ENCODE data around the gene DDB1. TPM values are rescaled to one million over a fixed set of nuclear protein-coding genes. Genes with fewer than 3 reads are reported as not detected.

Gene DDB1
- total and polyA plus RNA-seq, 2 of the 13 experiments (the other 11 are each of a cell fraction or from before 2014, with no cell fraction given) = 217 to 266 TPM

DNA sequence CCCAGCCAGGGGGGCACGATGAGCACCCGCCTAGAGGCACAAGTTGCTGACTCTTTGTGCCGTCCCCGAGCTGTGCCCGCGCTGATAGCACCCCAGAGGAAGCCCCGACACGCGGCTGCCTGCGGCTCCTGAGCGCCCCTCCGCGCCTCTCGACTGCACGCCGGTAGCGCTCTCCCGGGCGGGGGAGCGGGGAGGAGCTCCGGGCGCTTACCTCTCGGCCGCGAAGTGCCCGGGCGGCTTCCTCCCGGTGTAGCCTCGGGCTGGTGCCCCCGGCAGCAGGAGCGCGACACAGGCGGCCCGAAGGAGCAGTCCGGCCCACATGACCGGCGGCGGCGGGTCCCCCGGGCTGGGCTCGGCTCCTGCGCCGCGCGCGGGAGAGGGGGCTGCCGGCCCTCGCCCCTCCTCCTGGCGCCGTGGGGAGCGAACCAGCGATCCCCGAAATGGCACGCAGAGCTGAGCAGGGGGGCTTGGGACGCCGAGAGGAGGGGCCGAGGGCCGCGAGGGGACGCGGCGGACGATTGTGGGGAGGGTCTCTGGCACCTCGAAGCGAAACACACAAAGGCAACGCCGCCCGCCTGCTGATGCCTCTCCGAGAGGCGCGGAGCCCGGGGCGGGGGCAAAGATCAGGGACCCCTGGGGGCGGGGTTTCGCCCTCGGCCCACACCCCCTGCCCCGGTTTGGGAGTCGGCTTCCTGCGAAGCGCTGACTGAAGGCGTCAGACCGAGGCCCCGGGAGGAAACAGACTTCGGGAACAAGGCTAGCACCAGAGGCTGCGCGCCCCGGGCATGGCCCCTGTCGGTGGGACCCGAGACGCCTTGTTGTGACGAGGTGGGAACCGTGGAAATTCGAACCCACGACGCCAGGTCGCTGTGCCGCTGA is 37.9 kb downstream of the DDB1 start, which contains the start of gene VWCE (continued):
- TF ChIP-seq ZHX1 (CRISPR knock-in tag; IDR thresholded peaks at IDR 0.05; ENCODE audit: low read depth) (no peak), POLR2A (IDR thresholded peaks at IDR 0.05; ENCODE audit: insufficient read depth in 1 of 2, low read depth in 2 of 2, low read length in 2 of 2) (peak; percentile 77 to 98), ZNF431 (CRISPR knock-in tag; IDR thresholded peaks at IDR 0.05; ENCODE audit: borderline replicate concordance, low read depth) (no peak), ZBTB2 (CRISPR knock-in tag; IDR thresholded peaks at IDR 0.05; ENCODE audit: low read depth) (peak; percentile 72), ZBTB34 (CRISPR knock-in tag; IDR thresholded peaks at IDR 0.05) (no peak), FOXP4 (CRISPR knock-in tag; IDR thresholded peaks at IDR 0.05) (peak; percentile 14; the same call in 1 of the 2 replicates), SRF (IDR thresholded peaks at IDR 0.05; ENCODE audit: low read depth, low read length) (no peak), TOE1 (CRISPR knock-in tag; IDR thresholded peaks at IDR 0.05) (no peak), SATB2 (CRISPR knock-in tag; IDR thresholded peaks at IDR 0.05) (no peak), DPF2 (CRISPR knock-in tag; IDR thresholded peaks at IDR 0.05; ENCODE audit: borderline replicate concordance, low read depth) (no peak), CCDC6 (CRISPR knock-in tag; IDR thresholded peaks at IDR 0.05) (no peak), ELF4 (CRISPR knock-in tag; IDR thresholded peaks at IDR 0.05; ENCODE audit: borderline replicate concordance) (no peak; the same call in 1 of the 2 replicates)
- TF ChIP-seq, protein P1, sequence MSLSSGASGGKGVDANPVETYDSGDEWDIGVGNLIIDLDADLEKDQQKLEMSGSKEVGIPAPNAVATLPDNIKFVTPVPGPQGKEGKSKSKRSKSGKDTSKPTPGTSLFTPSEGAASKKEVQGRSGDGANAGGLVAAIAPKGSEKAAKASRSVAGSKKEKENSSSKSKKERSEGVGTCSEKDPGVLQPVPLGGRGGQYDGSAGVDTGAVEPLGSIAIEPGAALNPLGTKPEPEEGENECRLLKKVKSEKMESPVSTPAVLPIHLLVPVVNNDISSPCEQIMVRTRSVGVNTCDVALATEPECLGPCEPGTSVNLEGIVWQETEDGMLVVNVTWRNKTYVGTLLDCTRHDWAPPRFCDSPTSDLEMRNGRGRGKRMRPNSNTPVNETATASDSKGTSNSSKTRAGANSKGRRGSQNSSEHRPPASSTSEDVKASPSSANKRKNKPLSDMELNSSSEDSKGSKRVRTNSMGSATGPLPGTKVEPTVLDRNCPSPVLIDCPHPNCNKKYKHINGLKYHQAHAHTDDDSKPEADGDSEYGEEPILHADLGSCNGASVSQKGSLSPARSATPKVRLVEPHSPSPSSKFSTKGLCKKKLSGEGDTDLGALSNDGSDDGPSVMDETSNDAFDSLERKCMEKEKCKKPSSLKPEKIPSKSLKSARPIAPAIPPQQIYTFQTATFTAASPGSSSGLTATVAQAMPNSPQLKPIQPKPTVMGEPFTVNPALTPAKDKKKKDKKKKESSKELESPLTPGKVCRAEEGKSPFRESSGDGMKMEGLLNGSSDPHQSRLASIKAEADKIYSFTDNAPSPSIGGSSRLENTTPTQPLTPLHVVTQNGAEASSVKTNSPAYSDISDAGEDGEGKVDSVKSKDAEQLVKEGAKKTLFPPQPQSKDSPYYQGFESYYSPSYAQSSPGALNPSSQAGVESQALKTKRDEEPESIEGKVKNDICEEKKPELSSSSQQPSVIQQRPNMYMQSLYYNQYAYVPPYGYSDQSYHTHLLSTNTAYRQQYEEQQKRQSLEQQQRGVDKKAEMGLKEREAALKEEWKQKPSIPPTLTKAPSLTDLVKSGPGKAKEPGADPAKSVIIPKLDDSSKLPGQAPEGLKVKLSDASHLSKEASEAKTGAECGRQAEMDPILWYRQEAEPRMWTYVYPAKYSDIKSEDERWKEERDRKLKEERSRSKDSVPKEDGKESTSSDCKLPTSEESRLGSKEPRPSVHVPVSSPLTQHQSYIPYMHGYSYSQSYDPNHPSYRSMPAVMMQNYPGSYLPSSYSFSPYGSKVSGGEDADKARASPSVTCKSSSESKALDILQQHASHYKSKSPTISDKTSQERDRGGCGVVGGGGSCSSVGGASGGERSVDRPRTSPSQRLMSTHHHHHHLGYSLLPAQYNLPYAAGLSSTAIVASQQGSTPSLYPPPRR (CRISPR knock-in tag; IDR thresholded peaks at IDR 0.05; ENCODE audit: borderline replicate concordance) = peak; percentile 24; the same call in 1 of the 2 replicates
